GM12892 (cell line): ENCODE data around the gene TBC1D13.

ENCODE experiments used
- POLR2A ChIP-seq: IDR thresholded peaks from 2 replicates; pipeline ENCODE4 v1.6.1; 2011; ENCODE audit warnings: low read depth, low read length, control low read depth
- TAF1 ChIP-seq: IDR thresholded peaks from 2 replicates; pipeline ENCODE4 v1.6.1; 2011; ENCODE audit warnings: low read depth, mild to moderate bottlenecking, control low read depth, low read length, borderline replicate concordance

DNA sequence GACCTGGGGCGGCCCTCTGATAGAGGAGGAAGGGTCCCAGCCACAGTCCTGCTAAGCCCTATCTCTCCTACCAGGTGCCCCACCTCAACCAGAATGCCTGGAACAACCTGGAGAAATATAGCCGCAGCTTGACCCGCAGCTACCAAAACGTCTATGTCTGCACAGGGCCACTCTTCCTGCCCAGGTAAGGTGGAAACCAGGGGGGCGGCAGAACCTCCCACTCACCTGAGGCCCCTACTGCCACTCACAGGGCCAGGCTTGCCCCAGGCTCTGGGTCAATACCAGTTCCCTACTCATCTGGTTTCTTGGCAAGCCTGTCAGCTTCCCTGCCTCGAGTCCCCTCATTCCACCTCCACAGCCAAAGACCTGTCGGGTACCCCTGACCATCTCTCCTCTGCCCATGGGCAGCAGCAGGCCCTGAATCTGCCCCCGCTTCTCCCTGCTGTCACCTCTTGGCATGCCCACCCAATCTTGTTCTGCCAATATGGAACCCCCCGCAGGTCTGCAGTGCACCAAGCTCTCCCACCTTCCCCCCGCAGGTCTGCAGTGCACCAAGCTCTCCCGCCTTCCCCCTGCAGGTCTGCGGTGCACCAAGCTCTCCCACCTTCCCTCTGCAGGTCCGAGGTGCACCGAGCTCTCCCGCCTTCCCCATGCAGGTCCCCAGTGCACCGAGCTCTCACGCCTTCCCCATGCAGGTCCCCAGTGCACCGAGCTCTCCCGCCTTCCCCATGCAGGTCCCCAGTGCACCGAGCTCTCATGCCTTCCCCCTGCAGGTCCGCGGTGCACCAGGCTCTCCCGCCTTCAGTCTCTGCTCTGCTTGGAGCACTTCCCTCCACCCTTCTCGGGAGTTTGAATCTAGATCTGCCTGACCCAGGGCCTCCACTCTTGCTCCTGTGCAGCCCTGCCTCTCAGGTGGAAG is 33.9 kb downstream of the TBC1D13 start:
- TF ChIP-seq TAF1 (no peak), POLR2A (peak; percentile 51; the same call in 1 of the 2 replicates)
